Body of pancreas (tissue), 4 donors: ENCODE results near the gene NR6A1. TPM values are rescaled to one million over a fixed set of nuclear protein-coding genes. Genes with fewer than 3 reads are reported as not detected.

Experiments used
- ATAC-seq: fragments of 150-250 bp; one replicate; pipeline ENCODE4 v1.9.1; 2016
- DNase-seq, 4 donors: peaks; one replicate each; pipeline ENCODE4 v3.0.0-alpha.2; 2019
- H3K27ac ChIP-seq, 4 donors: fragments of 200-600 bp; sonication (generic); 1 replicate in 3 of 4; 2 replicates in 1 of 4; pipeline versions ENCODE4 v1.5.1 to v1.6.1; 2016 to 2019; ENCODE audit warnings: mild to moderate bottlenecking in 1 of 4, mixed read lengths in 1 of 4, moderate library complexity in 1 of 4
- H3K27me3 ChIP-seq, 2 donors: fragments of 200-600 bp; sonication (generic); one replicate each; pipeline ENCODE4 v1.6.0; 2016; ENCODE audit warnings: mild to moderate bottlenecking in 1 of 2
- H3K36me3 ChIP-seq, 2 donors: fragments of 200-600 bp; sonication (generic); replicated peaks in 1 of 2; 2 replicates each; pipeline ENCODE4 v1.5.1; 2016; ENCODE audit warnings: low read depth in 2 of 2; ENCODE audit not compliant: insufficient read depth in 1 of 2
- H3K4me1 ChIP-seq: fragments of 200-600 bp; sonication (generic); one replicate; pipeline ENCODE4 v1.6.0; 2016
- H3K4me3 ChIP-seq, 2 donors: fragments of 200-600 bp; sonication (generic); 1 replicate in 1 of 2; 2 replicates in 1 of 2; pipeline ENCODE4 v1.5.1; 2016 to 2019
- H3K9me3 ChIP-seq, 3 donors: fragments of 200-600 bp; sonication (generic); 1 replicate in 2 of 3; 2 replicates in 1 of 3; pipeline ENCODE4 v1.5.1; 2016
- POLR2A ChIP-seq, 3 donors: fragments of 450-650 bp; IDR thresholded peaks; one replicate each; pipeline ENCODE4 v1.6.1; 2016; ENCODE audit warnings: antibody characterized with exemption in 3 of 3, mild to moderate bottlenecking in 2 of 3
- WGBS, 2 donors: methylation state at CpG; one replicate each; pipeline ENCODE4 v1.1.5; 2017; 5-methylcytosine and 5-hydroxymethylcytosine counted together
- intact Hi-C: fragments of 100-400 bp; cut with DNase I; formaldehyde crosslinking; loops from one replicate; pipeline ENCODE4 v1.15.1; 2023
- total RNA-seq, 2 donors: library from RNA; depleted of rRNA; stranded (reverse); fragments of >200 nt; gene quantifications; one replicate each; pipeline ENCODE4 v1.1.0, GENCODE V29; 2016
- TF ChIP-seq, protein P1 (sequence below), 7 experiments: fragments of 450-650 bp in 4 of 7; fragments of 200-600 bp in 3 of 7; sonication (generic) in 3 of 7; IDR thresholded peaks; one replicate each; pipeline ENCODE4 v1.5.1; 2016 to 2019; ENCODE audit warnings: antibody characterized with exemption in 7 of 7

The NR6A1 gene
- total RNA-seq, 2 donors from 2014 or later: 3.3 to 3.9 TPM

DNA sequence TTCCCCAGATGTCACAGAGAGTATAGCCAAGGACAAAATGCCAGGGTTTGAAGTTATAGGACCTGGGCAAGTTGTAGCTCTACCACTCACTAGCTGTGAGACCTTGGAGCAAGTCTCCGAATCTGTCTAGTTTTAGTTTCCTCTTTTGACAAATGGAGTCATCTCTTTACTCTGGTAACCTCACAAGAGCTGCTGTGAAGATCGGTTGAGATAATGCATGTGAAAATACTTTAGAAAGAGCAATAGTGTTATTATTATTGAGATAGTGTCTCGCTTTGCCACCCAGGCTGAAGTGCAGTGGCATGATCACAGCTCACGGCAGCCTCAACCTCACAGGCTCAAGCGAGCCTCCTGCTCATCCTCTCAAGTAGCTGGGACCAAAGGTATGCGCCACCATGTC lies 146.0 kb downstream of the NR6A1 start:
- no peak for TF ChIP-seq POLR2A (IDR thresholded peaks at IDR 0.05)
- TF ChIP-seq, protein P1, sequence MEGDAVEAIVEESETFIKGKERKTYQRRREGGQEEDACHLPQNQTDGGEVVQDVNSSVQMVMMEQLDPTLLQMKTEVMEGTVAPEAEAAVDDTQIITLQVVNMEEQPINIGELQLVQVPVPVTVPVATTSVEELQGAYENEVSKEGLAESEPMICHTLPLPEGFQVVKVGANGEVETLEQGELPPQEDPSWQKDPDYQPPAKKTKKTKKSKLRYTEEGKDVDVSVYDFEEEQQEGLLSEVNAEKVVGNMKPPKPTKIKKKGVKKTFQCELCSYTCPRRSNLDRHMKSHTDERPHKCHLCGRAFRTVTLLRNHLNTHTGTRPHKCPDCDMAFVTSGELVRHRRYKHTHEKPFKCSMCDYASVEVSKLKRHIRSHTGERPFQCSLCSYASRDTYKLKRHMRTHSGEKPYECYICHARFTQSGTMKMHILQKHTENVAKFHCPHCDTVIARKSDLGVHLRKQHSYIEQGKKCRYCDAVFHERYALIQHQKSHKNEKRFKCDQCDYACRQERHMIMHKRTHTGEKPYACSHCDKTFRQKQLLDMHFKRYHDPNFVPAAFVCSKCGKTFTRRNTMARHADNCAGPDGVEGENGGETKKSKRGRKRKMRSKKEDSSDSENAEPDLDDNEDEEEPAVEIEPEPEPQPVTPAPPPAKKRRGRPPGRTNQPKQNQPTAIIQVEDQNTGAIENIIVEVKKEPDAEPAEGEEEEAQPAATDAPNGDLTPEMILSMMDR (IDR thresholded peaks at IDR 0.05): no peak
- H3K4me1 ChIP-seq: peaks cover 10% of the 10 kb centered on the region
- H3K36me3 ChIP-seq: no peaks in the 10 kb centered on the region
- no peak overlapping the region for H3K27ac ChIP-seq
- no peak for ATAC-seq
- H3K4me3 ChIP-seq: no peak overlapping the region
- no peaks in the 10 kb centered on the region for H3K9me3 ChIP-seq
- no peak for DNase-seq
- intact Hi-C loops: no loop called here
- H3K27me3 ChIP-seq: no peaks in the 10 kb centered on the region
- WGBS, 2 donors: 87 to 92% methylated on average over 6 of the region's 6 CpGs

DNA sequence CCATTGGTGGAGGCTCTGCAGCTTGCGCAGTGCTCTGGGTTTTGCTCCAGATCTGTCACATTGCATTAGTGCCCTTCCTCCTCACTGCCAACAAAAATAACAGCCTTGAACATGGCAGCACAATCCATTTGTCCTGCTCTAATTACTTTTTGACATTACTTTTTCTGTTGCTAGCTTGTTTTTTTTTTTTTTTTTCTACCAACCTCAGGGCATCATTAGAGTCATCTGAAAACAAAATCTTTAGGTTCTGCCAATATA lies 146.4 kb downstream of the NR6A1 start:
- Histone ChIP-seq H3K36me3 (no peaks in the 10 kb centered on the region), H3K4me3 (no peak overlapping the region), H3K27ac (no peak overlapping the region), H3K4me1 (peaks cover 10% of the 10 kb centered on the region), H3K27me3 (no peaks in the 10 kb centered on the region), H3K9me3 (no peaks in the 10 kb centered on the region)
- DNase-seq (no peak), ATAC-seq (no peak)
- intact Hi-C loops: no loop called here
- 76 to 88% methylated on average over 1 of the region's 1 CpG for WGBS, 2 donors
- TF ChIP-seq, protein P1 (IDR thresholded peaks at IDR 0.05): no peak
- TF ChIP-seq POLR2A (IDR thresholded peaks at IDR 0.05): no peak

DNA sequence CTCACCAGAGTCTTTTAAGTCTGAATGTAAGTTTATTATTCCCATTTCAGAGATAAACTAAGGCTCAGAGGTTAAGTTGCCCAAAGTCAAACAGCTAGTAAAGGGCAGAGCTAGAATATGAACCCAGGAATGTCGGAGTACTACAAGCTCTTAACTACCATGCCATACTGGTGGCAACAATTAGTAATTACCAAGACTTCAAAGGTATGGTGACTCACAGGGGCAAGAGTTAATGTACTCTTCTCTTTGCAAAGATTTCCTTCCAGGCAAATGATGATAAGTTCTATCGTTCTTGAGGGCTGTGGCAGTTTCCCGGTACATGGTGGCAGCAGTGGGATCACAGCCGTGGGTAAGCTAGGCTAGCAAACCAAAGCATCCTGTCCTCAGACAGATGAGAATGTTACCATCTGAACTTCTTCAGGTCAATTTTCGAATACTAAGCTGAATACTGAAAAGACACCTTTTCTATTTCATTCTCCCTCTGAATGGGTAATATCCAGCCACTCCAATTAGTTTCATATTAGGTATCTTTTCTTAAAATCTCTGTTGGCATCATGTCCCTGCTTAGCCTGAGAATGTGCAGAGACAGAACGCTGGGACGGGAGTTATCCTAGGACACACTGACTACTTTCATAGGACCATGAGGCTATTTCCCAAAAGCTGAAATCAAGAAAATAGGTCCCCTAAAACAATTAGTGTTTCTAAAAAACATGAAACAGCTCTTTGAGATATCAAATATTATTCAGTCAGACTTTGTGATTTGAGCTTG lies 147.0 kb downstream of the NR6A1 start:
- Histone ChIP-seq H3K4me1 (peaks cover 10% of the 10 kb centered on the region), H3K27me3 (no peaks in the 10 kb centered on the region), H3K9me3 (no peaks in the 10 kb centered on the region), H3K36me3 (no peaks in the 10 kb centered on the region), H3K4me3 (no peak overlapping the region), H3K27ac (no peak overlapping the region)
- DNase-seq: no peak
- intact Hi-C loops: no loop called here
- ATAC-seq: no peak
- TF ChIP-seq POLR2A (IDR thresholded peaks at IDR 0.05): no peak
- TF ChIP-seq, protein P1 (IDR thresholded peaks at IDR 0.05): no peak
- WGBS, 2 donors: 89 to 91% methylated on average over 7 of the region's 7 CpGs

DNA sequence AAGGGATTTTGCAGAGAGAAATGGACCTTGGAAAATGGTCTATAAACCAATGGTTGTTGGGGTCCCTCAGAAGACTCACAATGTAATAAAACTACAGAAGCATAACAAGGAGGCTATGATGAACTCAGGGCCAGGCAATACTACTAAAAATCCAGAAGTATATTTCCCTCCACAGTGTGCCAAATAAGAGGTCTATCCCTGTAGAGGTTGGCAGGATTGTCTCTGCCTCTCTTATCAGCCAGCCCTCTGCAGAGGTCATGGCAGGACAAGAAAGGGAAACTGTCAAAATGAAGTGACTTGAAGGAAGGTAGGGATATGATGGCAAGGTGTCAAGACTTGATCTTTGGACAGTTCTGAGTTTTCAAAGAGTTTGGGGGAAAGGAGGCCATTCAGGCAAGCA lies 148.2 kb downstream of the NR6A1 start:
- Histone ChIP-seq H3K36me3 (no peaks in the 10 kb centered on the region), H3K27ac (no peak overlapping the region), H3K4me1 (peaks cover 10% of the 10 kb centered on the region), H3K4me3 (no peak overlapping the region), H3K9me3 (no peaks in the 10 kb centered on the region), H3K27me3 (no peaks in the 10 kb centered on the region)
- intact Hi-C loops: no loop called here
- ATAC-seq (no peak), DNase-seq (no peak)
- TF ChIP-seq, protein P1 (IDR thresholded peaks at IDR 0.05): no peak
- TF ChIP-seq POLR2A (IDR thresholded peaks at IDR 0.05): no peak
